HepG2 (cell line): ENCODE measurements around the gene THSD8. TPM values are rescaled to one million over a fixed set of nuclear protein-coding genes. Genes with fewer than 3 reads are reported as not detected.

Experiments
- FOSL2 ChIP-seq: sonication (generic); formaldehyde crosslinking; IDR thresholded peaks from 2 replicates; pipeline ENCODE4 v1.4.0; 2020; ENCODE audit warnings: missing genetic modification reagents
- KAT8 ChIP-seq: IDR thresholded peaks from 2 replicates; pipeline ENCODE4 v1.6.1; 2016; ENCODE audit warnings: missing genetic modification reagents, missing compliant biosample characterization
- MED13 ChIP-seq: sonication (generic); formaldehyde crosslinking; IDR thresholded peaks from 2 replicates; pipeline ENCODE4 v1.5.0; 2020; ENCODE audit warnings: missing genetic modification reagents
- MIER2 ChIP-seq: IDR thresholded peaks from 2 replicates; pipeline ENCODE4 v1.6.1; 2016; ENCODE audit warnings: missing biosample characterization, missing genetic modification reagents
- PRDM4 ChIP-seq: sonication (generic); formaldehyde crosslinking; IDR thresholded peaks from 2 replicates; pipeline ENCODE4 v1.9.0; 2021; ENCODE audit warnings: missing genetic modification reagents, borderline replicate concordance
- RBM39 ChIP-seq: fragments of 200-400 bp; formaldehyde crosslinking; IDR thresholded peaks from one replicate; pipeline ENCODE4 v1.6.1; 2018; ENCODE audit warnings: antibody characterized with exemption, mild to moderate bottlenecking, low read depth, low read length; ENCODE audit not compliant: poor library complexity, severe bottlenecking
- UBTF ChIP-seq: sonication (generic); formaldehyde crosslinking; IDR thresholded peaks from 2 replicates; pipeline ENCODE4 v1.4.0; 2020; ENCODE audit warnings: mild to moderate bottlenecking, missing genetic modification reagents
- ZNF136 ChIP-seq: sonication (generic); formaldehyde crosslinking; IDR thresholded peaks from 2 replicates; pipeline ENCODE4 v1.8.1; 2022; ENCODE audit warnings: low read depth, mild to moderate bottlenecking, moderate library complexity, missing genetic modification reagents
- ZNF484 ChIP-seq: sonication (generic); formaldehyde crosslinking; IDR thresholded peaks from 2 replicates; pipeline ENCODE4 v1.5.1; 2020; ENCODE audit warnings: mild to moderate bottlenecking, low read depth, missing genetic modification reagents, borderline replicate concordance
- ZNF615 ChIP-seq: sonication (generic); formaldehyde crosslinking; IDR thresholded peaks from 2 replicates; pipeline ENCODE4 v1.5.0; 2020; ENCODE audit warnings: mild to moderate bottlenecking, missing genetic modification reagents, borderline replicate concordance
- ZNF816 ChIP-seq: sonication (generic); formaldehyde crosslinking; IDR thresholded peaks from 2 replicates; pipeline ENCODE4 v1.8.0; 2022; ENCODE audit warnings: missing genetic modification reagents, mild to moderate bottlenecking, borderline replicate concordance
- ZNF83 ChIP-seq: sonication (generic); formaldehyde crosslinking; IDR thresholded peaks from 2 replicates; pipeline ENCODE4 v1.4.0; 2020; ENCODE audit warnings: missing genetic modification reagents, mild to moderate bottlenecking, borderline replicate concordance
- polyA plus RNA-seq, 8 experiments: library from polyadenylated mRNA; depleted of rRNA in 3 of 8; stranded (reverse) in 7 of 8; unstranded in 1 of 8; fragments of >200 nt; fragmentation: Illumina TruSeq in 4 of 8; extraction: Trizol in 4 of 8; gene quantifications; 2 replicates each; pipeline versions ENCODE4 v1.2.1 to v1.2.3, GENCODE V29; 2011 to 2016; ENCODE audit warnings: low read depth in 4 of 8, missing spikeins in 1 of 8, mixed read lengths in 1 of 8; ENCODE audit not compliant: insufficient read depth in 1 of 8
- total RNA-seq, 5 experiments: library from RNA; depleted of rRNA; stranded (reverse); fragments of >200 nt; fragmentation: Illumina TruSeq; extraction: Trizol; gene quantifications; 2 replicates each; pipeline ENCODE4 v1.2.3, GENCODE V29; 2016; ENCODE audit warnings: low read depth in 1 of 5
- TF ChIP-seq, protein P1 (sequence below): sonication (generic); formaldehyde crosslinking; IDR thresholded peaks from 2 replicates; pipeline ENCODE4 v1.8.1; 2023; ENCODE audit warnings: mild to moderate bottlenecking, moderate library complexity, missing genetic modification reagents
- TF ChIP-seq, protein P2 (sequence below): sonication (generic); formaldehyde crosslinking; IDR thresholded peaks from 2 replicates; pipeline ENCODE4 v1.8.1; 2023; ENCODE audit warnings: mild to moderate bottlenecking, missing genetic modification reagents
- TF ChIP-seq, protein P3 (sequence below): sonication (generic); formaldehyde crosslinking; IDR thresholded peaks from 2 replicates; pipeline ENCODE4; 2020; ENCODE audit warnings: missing genetic modification reagents, mild to moderate bottlenecking, borderline replicate concordance
- TF ChIP-seq, protein P4 (sequence below): sonication (generic); formaldehyde crosslinking; IDR thresholded peaks from 2 replicates; pipeline ENCODE4 v1.5.1; 2020; ENCODE audit warnings: missing genetic modification reagents, mild to moderate bottlenecking, borderline replicate concordance

THSD8 gene
- total and polyA plus RNA-seq, 2 of the 13 experiments (the other 11 are each of a cell fraction or from before 2014, with no cell fraction given), result 4.8 to 14.9 TPM

DNA sequence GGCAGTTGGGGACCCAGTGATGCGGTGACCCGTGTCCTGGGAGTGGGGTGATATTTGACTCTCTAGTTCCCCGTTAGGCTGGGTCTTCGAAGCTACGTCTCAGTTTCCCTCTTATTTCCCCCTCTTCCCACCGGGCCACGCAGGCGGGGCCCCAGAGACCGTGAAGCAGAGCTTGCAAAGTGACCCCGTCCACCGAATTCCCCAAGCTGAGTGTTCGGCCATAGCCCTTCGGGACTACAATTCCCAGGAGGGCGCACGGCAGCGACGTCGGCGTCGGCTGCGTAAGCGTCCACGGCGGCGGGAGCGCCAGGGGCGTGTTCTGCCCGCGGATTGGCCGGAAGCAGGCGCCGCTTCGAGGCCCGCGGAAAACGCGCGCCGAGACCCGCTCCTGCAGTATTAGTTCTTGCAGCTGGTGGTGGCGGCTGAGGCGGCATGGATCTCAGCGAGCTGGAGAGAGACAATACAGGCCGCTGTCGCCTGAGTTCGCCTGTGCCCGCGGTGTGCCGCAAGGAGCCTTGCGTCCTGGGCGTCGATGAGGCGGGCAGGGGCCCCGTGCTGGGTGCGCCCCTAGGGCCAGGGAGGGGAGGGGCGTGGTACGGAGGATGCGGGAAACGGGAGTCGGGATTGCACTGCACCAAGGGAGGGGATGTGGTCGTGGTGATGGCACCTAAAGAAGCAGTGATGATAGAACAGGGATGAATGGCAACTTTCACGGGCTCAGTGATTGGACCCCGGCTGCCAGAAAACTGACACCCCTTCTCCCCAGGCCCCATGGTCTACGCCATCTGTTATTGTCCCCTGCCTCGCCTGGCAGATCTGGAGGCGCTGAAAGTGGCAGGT lies 4.6 kb downstream of the THSD8 start, which contains the start of gene RNASEH2A (continued):
- TF ChIP-seq, protein P1, sequence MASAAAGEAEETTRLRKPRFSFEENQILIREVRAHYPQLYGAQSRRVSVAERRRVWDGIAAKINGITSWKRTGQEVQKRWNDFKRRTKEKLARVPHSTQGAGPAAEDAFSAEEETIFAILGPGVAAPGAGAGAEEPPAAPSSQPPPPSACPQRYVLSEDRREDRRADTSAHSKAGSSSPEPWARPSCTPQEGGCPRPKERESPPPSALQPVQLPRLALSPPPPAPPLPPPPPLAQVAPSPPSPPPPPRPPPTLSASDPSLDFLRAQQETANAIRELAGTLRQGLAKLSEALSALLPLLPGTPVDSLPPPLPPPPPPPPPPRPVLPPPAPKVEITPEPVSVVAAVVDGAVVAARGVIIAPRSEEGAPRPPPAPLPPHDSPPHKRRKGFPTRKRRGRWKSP (CRISPR knock-in tag), result 0 out of 2 replicates have a peak, but pooled peaks have one; percentile 23
- TF ChIP-seq MED13 (CRISPR knock-in tag) (no peak; the same call in 1 of the 2 replicates), ZNF615 (CRISPR knock-in tag) (peak; percentile 82; the same call in 1 of the 2 replicates), KAT8 (CRISPR knock-in tag) (peak; percentile 94), MIER2 (CRISPR knock-in tag) (peak; percentile 70), ZNF136 (CRISPR knock-in tag) (peak; percentile 88; the same call in 1 of the 2 replicates), FOSL2 (peak; percentile 61), UBTF (peak; percentile 52), RBM39 (peak; percentile 79), ZNF484 (CRISPR knock-in tag) (0 out of 2 replicates have a peak, but pooled peaks have one; percentile 19), ZNF816 (CRISPR knock-in tag) (no peak), PRDM4 (peak; percentile 63; the same call in 1 of the 2 replicates), ZNF83 (CRISPR knock-in tag) (no peak; the same call in 1 of the 2 replicates)
- TF ChIP-seq, protein P2, sequence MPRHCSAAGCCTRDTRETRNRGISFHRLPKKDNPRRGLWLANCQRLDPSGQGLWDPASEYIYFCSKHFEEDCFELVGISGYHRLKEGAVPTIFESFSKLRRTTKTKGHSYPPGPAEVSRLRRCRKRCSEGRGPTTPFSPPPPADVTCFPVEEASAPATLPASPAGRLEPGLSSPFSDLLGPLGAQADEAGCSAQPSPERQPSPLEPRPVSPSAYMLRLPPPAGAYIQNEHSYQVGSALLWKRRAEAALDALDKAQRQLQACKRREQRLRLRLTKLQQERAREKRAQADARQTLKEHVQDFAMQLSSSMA (CRISPR knock-in tag), result peak; percentile 91
- TF ChIP-seq, protein P3, sequence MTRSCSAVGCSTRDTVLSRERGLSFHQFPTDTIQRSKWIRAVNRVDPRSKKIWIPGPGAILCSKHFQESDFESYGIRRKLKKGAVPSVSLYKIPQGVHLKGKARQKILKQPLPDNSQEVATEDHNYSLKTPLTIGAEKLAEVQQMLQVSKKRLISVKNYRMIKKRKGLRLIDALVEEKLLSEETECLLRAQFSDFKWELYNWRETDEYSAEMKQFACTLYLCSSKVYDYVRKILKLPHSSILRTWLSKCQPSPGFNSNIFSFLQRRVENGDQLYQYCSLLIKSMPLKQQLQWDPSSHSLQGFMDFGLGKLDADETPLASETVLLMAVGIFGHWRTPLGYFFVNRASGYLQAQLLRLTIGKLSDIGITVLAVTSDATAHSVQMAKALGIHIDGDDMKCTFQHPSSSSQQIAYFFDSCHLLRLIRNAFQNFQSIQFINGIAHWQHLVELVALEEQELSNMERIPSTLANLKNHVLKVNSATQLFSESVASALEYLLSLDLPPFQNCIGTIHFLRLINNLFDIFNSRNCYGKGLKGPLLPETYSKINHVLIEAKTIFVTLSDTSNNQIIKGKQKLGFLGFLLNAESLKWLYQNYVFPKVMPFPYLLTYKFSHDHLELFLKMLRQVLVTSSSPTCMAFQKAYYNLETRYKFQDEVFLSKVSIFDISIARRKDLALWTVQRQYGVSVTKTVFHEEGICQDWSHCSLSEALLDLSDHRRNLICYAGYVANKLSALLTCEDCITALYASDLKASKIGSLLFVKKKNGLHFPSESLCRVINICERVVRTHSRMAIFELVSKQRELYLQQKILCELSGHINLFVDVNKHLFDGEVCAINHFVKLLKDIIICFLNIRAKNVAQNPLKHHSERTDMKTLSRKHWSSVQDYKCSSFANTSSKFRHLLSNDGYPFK (CRISPR knock-in tag), result peak; percentile 85; the same call in 1 of the 2 replicates
- TF ChIP-seq, protein P4, sequence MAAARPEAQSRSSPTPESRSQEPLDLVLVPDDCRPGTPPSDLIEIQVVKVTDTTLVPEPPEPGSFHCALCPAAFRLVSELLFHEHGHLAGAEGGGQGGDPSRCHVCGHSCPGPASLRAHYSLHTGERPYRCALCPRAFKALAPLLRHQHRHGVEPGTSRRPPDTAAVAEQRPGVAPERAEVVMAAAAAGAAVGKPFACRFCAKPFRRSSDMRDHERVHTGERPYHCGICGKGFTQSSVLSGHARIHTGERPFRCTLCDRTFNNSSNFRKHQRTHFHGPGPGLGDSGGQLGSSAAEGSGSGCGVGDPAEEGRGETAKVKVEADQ (CRISPR knock-in tag), result peak; percentile 97
